ENCODE data around the gene ENOPH1.
"Not testable (repeated sequence)": the region's sequence is repeated elsewhere in the genome, so short reads cannot be mapped to it uniquely, and the experiment has no call there.

The ENOPH1 gene

GRCh38 chr4:82430193-82430963, at the start of gene ENOPH1, which contains the start of gene HNRNPDL:
TSS of gene ENOPH1 (plus strand) at chr4:82430590. CDS start at chr4:82430830, 240 bp downstream.
TSS of gene HNRNPDL (minus strand) at chr4:82430462. CDS start at chr4:82429690, 772 bp downstream.
- DNase-seq, result peak; percentile 96

GRCh38 chr4:82380831-82381230, 49.6 kb upstream of the ENOPH1 start:
- no peak for DNase-seq

GRCh38 chr4:82381235-82381634, 49.2 kb upstream of the ENOPH1 start:
- no peak for DNase-seq

GRCh38 chr4:82381661-82382296, 48.6 kb upstream of the ENOPH1 start:
- DNase-seq, result no peak

GRCh38 chr4:82382751-82383150, 47.6 kb upstream of the ENOPH1 start:
- DNase-seq, result no peak

GRCh38 chr4:82386312-82386711, 44.1 kb upstream of the ENOPH1 start:
- not testable (repeated sequence) for DNase-seq

GRCh38 chr4:82388405-82388804, 42.0 kb upstream of the ENOPH1 start:
- no peak for DNase-seq

- DNase-seq, result not testable (repeated sequence)
Measured at GRCh38 chr4:82390061-82390460, 40.3 kb upstream of the ENOPH1 start.

GRCh38 chr4:82394896-82395295, 35.5 kb upstream of the ENOPH1 start:
- no peak for DNase-seq

GRCh38 chr4:82397527-82397926, 32.9 kb upstream of the ENOPH1 start:
- peak; percentile 35 for DNase-seq

- DNase-seq, result no peak
Measured at GRCh38 chr4:82398263-82398662, 32.1 kb upstream of the ENOPH1 start.

- DNase-seq, result no peak
Measured at GRCh38 chr4:82401600-82401999, 28.8 kb upstream of the ENOPH1 start.

GRCh38 chr4:82402196-82402775, 28.1 kb upstream of the ENOPH1 start:
- DNase-seq, result no peak

- DNase-seq, result no peak
Measured at GRCh38 chr4:82403725-82404124, 26.7 kb upstream of the ENOPH1 start.

GRCh38 chr4:82415061-82415460, 15.3 kb upstream of the ENOPH1 start:
- DNase-seq, result not testable (repeated sequence)

- DNase-seq, result no peak
Measured at GRCh38 chr4:82415922-82416365, 14.4 kb upstream of the ENOPH1 start.

GRCh38 chr4:82419451-82419850, 10.9 kb upstream of the ENOPH1 start:
- DNase-seq, result no peak

GRCh38 chr4:82421796-82422560, 8.4 kb upstream of the ENOPH1 start:
- no peak for DNase-seq

- no peak for DNase-seq
Measured at GRCh38 chr4:82422616-82423015, 7.8 kb upstream of the ENOPH1 start.

GRCh38 chr4:82423245-82424054, 6.9 kb upstream of the ENOPH1 start:
- DNase-seq, result no peak

GRCh38 chr4:82425478-82425877, 4.9 kb upstream of the ENOPH1 start:
- no peak for DNase-seq

- no peak for DNase-seq
Measured at GRCh38 chr4:82428526-82428968, 1.8 kb upstream of the ENOPH1 start.
